DOHH2 (cell line): ENCODE data around the gene GREB1.

Source experiments
- EZH2phosphoT487 ChIP-seq: fragments of 200-600 bp; sonication (generic); IDR thresholded peaks from 2 replicates; pipeline ENCODE4 v1.6.1; 2017; ENCODE audit warnings: borderline replicate concordance, mild to moderate bottlenecking, antibody characterized with exemption, low read length, moderate library complexity, mixed read lengths
- TF ChIP-seq, protein P1 (sequence below): fragments of 200-600 bp; sonication (generic); IDR thresholded peaks from one replicate; pipeline ENCODE4 v1.5.1; 2014; ENCODE audit warnings: antibody characterized with exemption, mild to moderate bottlenecking, low read depth, low read length; ENCODE audit not compliant: poor library complexity, severe bottlenecking

DNA sequence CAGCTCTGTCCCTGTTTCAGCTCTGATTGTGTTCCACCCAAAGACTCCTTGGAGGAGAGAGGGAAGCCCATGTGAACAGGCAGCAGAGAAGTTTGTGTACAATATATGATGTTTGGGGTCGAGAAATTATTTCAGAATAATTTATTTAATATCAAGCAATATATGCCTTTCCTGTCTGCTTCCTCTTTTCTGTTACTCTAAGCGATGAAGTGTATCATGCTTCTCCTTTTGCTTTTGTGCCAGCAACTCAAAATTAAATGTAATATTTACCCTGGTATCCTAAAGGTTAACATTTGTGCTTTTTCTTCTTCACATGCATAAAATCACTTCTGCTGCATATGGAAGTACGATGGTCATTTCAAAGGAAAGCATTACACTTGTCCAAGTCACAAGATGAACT lies 138.6 kb downstream of the GREB1 start:
- TF ChIP-seq, protein P1, sequence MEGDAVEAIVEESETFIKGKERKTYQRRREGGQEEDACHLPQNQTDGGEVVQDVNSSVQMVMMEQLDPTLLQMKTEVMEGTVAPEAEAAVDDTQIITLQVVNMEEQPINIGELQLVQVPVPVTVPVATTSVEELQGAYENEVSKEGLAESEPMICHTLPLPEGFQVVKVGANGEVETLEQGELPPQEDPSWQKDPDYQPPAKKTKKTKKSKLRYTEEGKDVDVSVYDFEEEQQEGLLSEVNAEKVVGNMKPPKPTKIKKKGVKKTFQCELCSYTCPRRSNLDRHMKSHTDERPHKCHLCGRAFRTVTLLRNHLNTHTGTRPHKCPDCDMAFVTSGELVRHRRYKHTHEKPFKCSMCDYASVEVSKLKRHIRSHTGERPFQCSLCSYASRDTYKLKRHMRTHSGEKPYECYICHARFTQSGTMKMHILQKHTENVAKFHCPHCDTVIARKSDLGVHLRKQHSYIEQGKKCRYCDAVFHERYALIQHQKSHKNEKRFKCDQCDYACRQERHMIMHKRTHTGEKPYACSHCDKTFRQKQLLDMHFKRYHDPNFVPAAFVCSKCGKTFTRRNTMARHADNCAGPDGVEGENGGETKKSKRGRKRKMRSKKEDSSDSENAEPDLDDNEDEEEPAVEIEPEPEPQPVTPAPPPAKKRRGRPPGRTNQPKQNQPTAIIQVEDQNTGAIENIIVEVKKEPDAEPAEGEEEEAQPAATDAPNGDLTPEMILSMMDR: no peak
- no peak for TF ChIP-seq EZH2phosphoT487
